Mesothelial cell of epicardium (in vitro differentiated cells): ENCODE data around the gene ANKS1B. TPM values are rescaled to one million over a fixed set of nuclear protein-coding genes. Genes with fewer than 3 reads are reported as not detected.

Experiments used
- DNase-seq, 2 experiments: peaks; one replicate each; pipeline ENCODE4 v3.0.0; 2021; ENCODE audit warnings: low spot score in 2 of 2; ENCODE audit not compliant: unreplicated experiment in 2 of 2
- H3K27ac Mint-ChIP-seq: 2 replicates; pipeline ENCODE4 v1.8.0; 2021; ENCODE audit warnings: mixed read lengths
- H3K27me3 Mint-ChIP-seq: 2 replicates; pipeline ENCODE4 v1.8.0; 2021; ENCODE audit warnings: low read depth, mixed read lengths
- H3K36me3 Mint-ChIP-seq: 2 replicates; pipeline ENCODE4 v1.8.0; 2021; ENCODE audit warnings: mixed read lengths
- H3K4me1 Mint-ChIP-seq: 2 replicates; pipeline ENCODE4 v1.8.0; 2021; ENCODE audit warnings: mixed read lengths
- H3K4me3 Mint-ChIP-seq: 2 replicates; pipeline ENCODE4 v1.8.0; 2021; ENCODE audit warnings: mild to moderate bottlenecking, moderate library complexity, mixed read lengths
- H3K9me3 Mint-ChIP-seq: 2 replicates; pipeline ENCODE4 v1.8.0; 2021; ENCODE audit warnings: mixed read lengths
- CTCF ChIP-seq: fragments of 200-600 bp; sonication (generic); IDR thresholded peaks from one replicate; pipeline ENCODE4 v1.5.0; 2021; ENCODE audit warnings: antibody characterized with exemption; ENCODE audit not compliant: unreplicated experiment
- total RNA-seq: library from RNA; stranded (reverse); gene quantifications from 3 replicates; pipeline ENCODE4 v1.2.1, GENCODE V29; 2021

ANKS1B gene
- total RNA-seq, 1 donor from 2014 or later, result 8.8 TPM

- DNase-seq, result no peak
- no peak for TF ChIP-seq CTCF
These were observed 1198.1 kb downstream of the ANKS1B start for GRCh38 chr12:98786653-98787052.

GRCh38 chr12:98783420-98783819, 1201.3 kb downstream of the ANKS1B start:
- no peaks in the 10 kb centered on the region for H3K36me3 Mint-ChIP-seq
- H3K9me3 Mint-ChIP-seq, result no peaks in the 10 kb centered on the region
- H3K4me3 Mint-ChIP-seq, result no peak overlapping the region
- peaks cover 30% of the 10 kb centered on the region for H3K27me3 Mint-ChIP-seq
- DNase-seq, result no peak
- TF ChIP-seq CTCF, result no peak
- H3K4me1 Mint-ChIP-seq, result peaks cover 4% of the 10 kb centered on the region
- no peak overlapping the region for H3K27ac Mint-ChIP-seq

More at GRCh38 chr12:98786653-98787052, 1198.1 kb downstream of the ANKS1B start:
- Mint-ChIP-seq H3K4me1 (peaks cover 4% of the 10 kb centered on the region), H3K4me3 (no peak overlapping the region), H3K27me3 (peaks cover 18% of the 10 kb centered on the region), H3K9me3 (no peaks in the 10 kb centered on the region), H3K36me3 (no peaks in the 10 kb centered on the region), H3K27ac (no peak overlapping the region)

GRCh38 chr12:98780261-98780660, 1204.5 kb downstream of the ANKS1B start:
- Mint-ChIP-seq H3K27ac (no peak overlapping the region), H3K36me3 (no peaks in the 10 kb centered on the region), H3K4me3 (no peak overlapping the region), H3K4me1 (peaks cover 4% of the 10 kb centered on the region), H3K9me3 (no peaks in the 10 kb centered on the region), H3K27me3 (peaks cover 24% of the 10 kb centered on the region)
- DNase-seq, result no peak
- no peak for TF ChIP-seq CTCF

GRCh38 chr12:98772818-98773217, 1211.9 kb downstream of the ANKS1B start:
- Mint-ChIP-seq H3K27me3 (peaks cover under 1% of the 10 kb centered on the region), H3K27ac (no peak overlapping the region), H3K4me3 (no peak overlapping the region), H3K36me3 (no peaks in the 10 kb centered on the region), H3K9me3 (peaks cover 7% of the 10 kb centered on the region), H3K4me1 (no peaks in the 10 kb centered on the region)
- no peak for TF ChIP-seq CTCF
- no peak for DNase-seq

GRCh38 chr12:98771811-98772752, 1212.7 kb downstream of the ANKS1B start:
- Mint-ChIP-seq H3K4me1 (no peaks in the 10 kb centered on the region), H3K36me3 (no peaks in the 10 kb centered on the region), H3K9me3 (peaks cover 7% of the 10 kb centered on the region), H3K4me3 (no peak overlapping the region), H3K27me3 (peaks cover 2% of the 10 kb centered on the region), H3K27ac (no peak overlapping the region)
- TF ChIP-seq CTCF, result no peak
- no peak for DNase-seq
